WTC11 (cell line): Measurements from ENCODE around the gene FMN2.

ENCODE experiments used
- CTCF ChIP-seq: fragments of 200-600 bp; IDR thresholded peaks from 2 replicates; pipeline ENCODE4 v1.8.0; 2022; ENCODE audit warnings: antibody characterized with exemption
- TF ChIP-seq, protein P1 (sequence below): sonication (generic); formaldehyde crosslinking; IDR thresholded peaks from 2 replicates; pipeline ENCODE4 v1.8.0; 2022; ENCODE audit warnings: mild to moderate bottlenecking, missing genetic modification reagents

DNA sequence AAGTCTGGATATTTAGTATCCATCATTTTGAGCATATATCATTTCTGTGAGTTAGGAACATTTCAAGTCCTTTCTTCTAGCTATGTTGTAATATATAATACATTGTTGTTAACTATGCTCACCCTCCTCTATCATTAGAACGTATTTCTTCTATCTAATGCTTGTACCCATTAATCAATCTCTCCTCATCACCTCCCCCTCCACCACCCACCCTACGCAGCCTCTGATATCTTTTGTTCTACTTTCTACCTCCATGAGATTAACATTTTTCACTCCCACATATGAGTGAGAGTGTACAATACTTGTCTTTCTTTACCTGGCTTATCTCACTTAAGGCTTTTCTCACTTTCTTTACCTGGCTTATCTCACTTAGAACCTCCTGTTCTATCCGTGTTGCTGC is 156.2 kb downstream of the FMN2 start:
- no peak for TF ChIP-seq CTCF
- TF ChIP-seq, protein P1, sequence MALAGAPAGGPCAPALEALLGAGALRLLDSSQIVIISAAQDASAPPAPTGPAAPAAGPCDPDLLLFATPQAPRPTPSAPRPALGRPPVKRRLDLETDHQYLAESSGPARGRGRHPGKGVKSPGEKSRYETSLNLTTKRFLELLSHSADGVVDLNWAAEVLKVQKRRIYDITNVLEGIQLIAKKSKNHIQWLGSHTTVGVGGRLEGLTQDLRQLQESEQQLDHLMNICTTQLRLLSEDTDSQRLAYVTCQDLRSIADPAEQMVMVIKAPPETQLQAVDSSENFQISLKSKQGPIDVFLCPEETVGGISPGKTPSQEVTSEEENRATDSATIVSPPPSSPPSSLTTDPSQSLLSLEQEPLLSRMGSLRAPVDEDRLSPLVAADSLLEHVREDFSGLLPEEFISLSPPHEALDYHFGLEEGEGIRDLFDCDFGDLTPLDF (CRISPR knock-in tag) = no peak
